SK-N-SH treated with all-trans-retinoic acid at 6 μM for 48 hours (cell line): ENCODE results near the gene PDGFRB.
A peak's percentile ranks its signal among the peaks of the same experiment; 100 is the strongest.

ENCODE experiments used
- ATAC-seq: fragments of 200-7000 bp; cut with Tn5 transposase; 3 replicates; pipeline ENCODE4 v1.9.1; 2020; ENCODE audit warnings: mild to moderate bottlenecking, moderate library complexity
- ARNTL ChIP-seq: fragments of 450-650 bp; formaldehyde crosslinking; IDR thresholded peaks from 2 replicates; pipeline ENCODE4 v1.5.0; 2020; ENCODE audit warnings: low read depth, mild to moderate bottlenecking, moderate library complexity, borderline replicate concordance
- BACH2 ChIP-seq: fragments of 250-450 bp; sonication (Bioruptor Pico); IDR thresholded peaks from 2 replicates; pipeline ENCODE4 v1.9.0; 2021; ENCODE audit warnings: mild to moderate bottlenecking, borderline replicate concordance
- CREB5 ChIP-seq: fragments of 250-450 bp; sonication (Bioruptor Pico); IDR thresholded peaks from 2 replicates; pipeline ENCODE4 v1.5.1; 2020; ENCODE audit warnings: low read depth, mild to moderate bottlenecking, moderate library complexity
- CSDC2 ChIP-seq: fragments of 250-450 bp; sonication (Bioruptor Pico); IDR thresholded peaks from 2 replicates; pipeline ENCODE4 v1.5.0; 2020; ENCODE audit warnings: mild to moderate bottlenecking, moderate library complexity
- ESRRG ChIP-seq: fragments of 250-450 bp; sonication (Bioruptor Pico); IDR thresholded peaks from 2 replicates; pipeline ENCODE4 v1.6.1; 2021; ENCODE audit warnings: mild to moderate bottlenecking
- GLIS3 ChIP-seq: fragments of 250-450 bp; sonication (Bioruptor Pico); IDR thresholded peaks from 2 replicates; pipeline ENCODE4 v1.5.0; 2020; ENCODE audit warnings: mild to moderate bottlenecking, moderate library complexity
- ISL1 ChIP-seq: fragments of 250-450 bp; sonication (Bioruptor Pico); IDR thresholded peaks from 2 replicates; pipeline ENCODE4 v2.1.2; 2022; ENCODE audit warnings: mild to moderate bottlenecking, moderate library complexity
- OSR1 ChIP-seq: fragments of 250-450 bp; sonication (Bioruptor Pico); IDR thresholded peaks from 2 replicates; pipeline ENCODE4 v1.8.0; 2022; ENCODE audit warnings: moderate library complexity, mild to moderate bottlenecking, inconsistent platforms
- PPARA ChIP-seq: fragments of 250-450 bp; sonication (Bioruptor Pico); IDR thresholded peaks from 2 replicates; pipeline ENCODE4 v1.5.0; 2020; ENCODE audit warnings: mild to moderate bottlenecking, borderline replicate concordance
- RARB ChIP-seq: fragments of 250-450 bp; sonication (Bioruptor Pico); IDR thresholded peaks from 2 replicates; pipeline ENCODE4 v1.8.0; 2021; ENCODE audit warnings: mild to moderate bottlenecking, moderate library complexity
- SNAI2 ChIP-seq: fragments of 250-450 bp; sonication (Bioruptor Pico); IDR thresholded peaks from 2 replicates; pipeline ENCODE4 v1.5.0; 2020; ENCODE audit warnings: mild to moderate bottlenecking, moderate library complexity
- TCF4 ChIP-seq: fragments of 250-450 bp; sonication (Bioruptor Pico); IDR thresholded peaks from 2 replicates; pipeline ENCODE4 v1.8.0; 2021; ENCODE audit warnings: mild to moderate bottlenecking, moderate library complexity, borderline replicate concordance
- ZC3H10 ChIP-seq: fragments of 250-450 bp; sonication (Bioruptor Pico); IDR thresholded peaks from 2 replicates; pipeline ENCODE4 v1.5.1; 2021; ENCODE audit warnings: mild to moderate bottlenecking, moderate library complexity
- ZFP30 ChIP-seq: fragments of 450-650 bp; formaldehyde crosslinking; IDR thresholded peaks from 2 replicates; pipeline ENCODE4 v1.5.0; 2022; ENCODE audit warnings: mild to moderate bottlenecking, moderate library complexity
- ZNF565 ChIP-seq: fragments of 450-650 bp; formaldehyde crosslinking; conservative IDR thresholded peaks from 2 replicates; pipeline ENCODE4 v1.5.0; 2020; ENCODE audit warnings: low read depth, mild to moderate bottlenecking, moderate library complexity
- ZNF70 ChIP-seq: fragments of 450-650 bp; formaldehyde crosslinking; IDR thresholded peaks from 2 replicates; pipeline ENCODE4 v1.5.0; 2020; ENCODE audit warnings: mild to moderate bottlenecking, moderate library complexity
- ZNF8 ChIP-seq: fragments of 450-650 bp; formaldehyde crosslinking; IDR thresholded peaks from 2 replicates; pipeline ENCODE4 v1.5.0; 2020; ENCODE audit warnings: mild to moderate bottlenecking, moderate library complexity
- TF ChIP-seq, protein P1 (sequence below): fragments of 250-450 bp; sonication (Bioruptor Pico); IDR thresholded peaks from 2 replicates; pipeline ENCODE4 v1.5.0; 2020; ENCODE audit warnings: mild to moderate bottlenecking, moderate library complexity
- TF ChIP-seq, protein P2 (sequence below): fragments of 250-450 bp; sonication (Bioruptor Pico); IDR thresholded peaks from 2 replicates; pipeline ENCODE4 v1.5.1; 2021; ENCODE audit warnings: mild to moderate bottlenecking, moderate library complexity
- TF ChIP-seq, protein P3 (sequence below): fragments of 250-450 bp; sonication (Bioruptor Pico); IDR thresholded peaks from 2 replicates; pipeline ENCODE4 v1.8.0; 2020; ENCODE audit warnings: mild to moderate bottlenecking, moderate library complexity, borderline replicate concordance
- TF ChIP-seq, protein P4 (sequence below): fragments of 250-450 bp; sonication (Bioruptor Pico); IDR thresholded peaks from 2 replicates; pipeline ENCODE4 v1.8.0; 2021; ENCODE audit warnings: low read depth, mild to moderate bottlenecking, moderate library complexity, borderline replicate concordance

The PDGFRB gene

DNA sequence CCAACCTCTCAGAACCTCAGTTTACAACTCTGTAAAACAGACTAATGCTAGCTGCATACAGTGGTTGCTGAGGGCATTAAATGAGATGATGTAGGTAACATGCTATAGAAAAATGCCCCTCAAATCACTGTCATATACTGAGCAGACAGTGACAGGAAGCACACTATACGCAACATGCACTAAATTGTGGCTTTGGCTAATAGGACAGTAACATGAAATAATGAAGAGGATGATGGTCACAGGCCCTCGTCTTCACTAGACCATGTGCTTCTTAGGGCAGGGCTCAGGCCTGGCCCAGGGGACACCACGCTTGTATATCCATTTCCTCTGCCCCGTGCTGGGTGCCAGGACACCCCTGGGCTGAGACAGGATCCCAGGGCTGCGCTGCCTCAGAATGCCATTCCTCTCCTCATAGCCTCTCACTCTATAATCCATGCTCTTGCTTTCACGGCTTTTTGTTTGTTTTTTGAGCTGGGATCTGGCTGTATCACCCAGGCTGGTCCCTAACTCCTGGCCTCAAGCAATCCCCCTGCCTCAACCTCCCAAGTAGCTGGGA lies 88.2 kb downstream of the PDGFRB start:
- ATAC-seq, result no peak

DNA sequence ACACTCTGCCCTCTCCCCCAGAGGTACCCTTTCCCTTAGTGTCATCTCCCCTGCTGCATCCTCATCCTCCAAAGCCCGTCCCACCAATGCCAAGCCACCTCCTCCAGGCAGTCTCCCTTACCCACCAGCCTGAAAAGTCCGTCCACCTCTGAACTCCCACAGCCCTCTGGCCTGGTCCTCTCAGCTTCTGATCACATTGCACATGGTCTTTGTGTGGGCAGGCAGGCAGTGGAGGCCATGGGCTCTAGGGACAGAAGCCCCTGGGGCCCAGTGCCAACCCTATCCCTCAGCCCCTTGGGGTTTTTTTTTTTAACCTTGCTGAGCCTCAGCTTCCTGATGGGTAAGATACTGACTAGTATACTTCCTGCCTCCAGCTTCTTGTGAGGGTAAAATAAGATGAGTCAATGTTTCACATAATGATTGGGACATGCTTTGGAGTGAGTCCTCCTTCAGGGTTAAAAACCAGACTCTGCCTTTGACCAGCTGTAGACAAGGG lies 88.7 kb downstream of the PDGFRB start:
- ATAC-seq, result peak; percentile 48; the same call in 2 of the 3 replicates
- TF ChIP-seq ZFP30 (CRISPR knock-in tag) (no peak), GLIS3 (CRISPR knock-in tag) (no peak), OSR1 (CRISPR knock-in tag) (no peak), SNAI2 (CRISPR knock-in tag) (no peak), CREB5 (no peak), TCF4 (no peak), ZNF8 (no peak), PPARA (CRISPR knock-in tag) (no peak)
- TF ChIP-seq, protein P1, sequence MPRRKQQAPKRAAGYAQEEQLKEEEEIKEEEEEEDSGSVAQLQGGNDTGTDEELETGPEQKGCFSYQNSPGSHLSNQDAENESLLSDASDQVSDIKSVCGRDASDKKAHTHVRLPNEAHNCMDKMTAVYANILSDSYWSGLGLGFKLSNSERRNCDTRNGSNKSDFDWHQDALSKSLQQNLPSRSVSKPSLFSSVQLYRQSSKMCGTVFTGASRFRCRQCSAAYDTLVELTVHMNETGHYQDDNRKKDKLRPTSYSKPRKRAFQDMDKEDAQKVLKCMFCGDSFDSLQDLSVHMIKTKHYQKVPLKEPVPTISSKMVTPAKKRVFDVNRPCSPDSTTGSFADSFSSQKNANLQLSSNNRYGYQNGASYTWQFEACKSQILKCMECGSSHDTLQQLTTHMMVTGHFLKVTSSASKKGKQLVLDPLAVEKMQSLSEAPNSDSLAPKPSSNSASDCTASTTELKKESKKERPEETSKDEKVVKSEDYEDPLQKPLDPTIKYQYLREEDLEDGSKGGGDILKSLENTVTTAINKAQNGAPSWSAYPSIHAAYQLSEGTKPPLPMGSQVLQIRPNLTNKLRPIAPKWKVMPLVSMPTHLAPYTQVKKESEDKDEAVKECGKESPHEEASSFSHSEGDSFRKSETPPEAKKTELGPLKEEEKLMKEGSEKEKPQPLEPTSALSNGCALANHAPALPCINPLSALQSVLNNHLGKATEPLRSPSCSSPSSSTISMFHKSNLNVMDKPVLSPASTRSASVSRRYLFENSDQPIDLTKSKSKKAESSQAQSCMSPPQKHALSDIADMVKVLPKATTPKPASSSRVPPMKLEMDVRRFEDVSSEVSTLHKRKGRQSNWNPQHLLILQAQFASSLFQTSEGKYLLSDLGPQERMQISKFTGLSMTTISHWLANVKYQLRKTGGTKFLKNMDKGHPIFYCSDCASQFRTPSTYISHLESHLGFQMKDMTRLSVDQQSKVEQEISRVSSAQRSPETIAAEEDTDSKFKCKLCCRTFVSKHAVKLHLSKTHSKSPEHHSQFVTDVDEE (CRISPR knock-in tag), result no peak
- TF ChIP-seq, protein P2, sequence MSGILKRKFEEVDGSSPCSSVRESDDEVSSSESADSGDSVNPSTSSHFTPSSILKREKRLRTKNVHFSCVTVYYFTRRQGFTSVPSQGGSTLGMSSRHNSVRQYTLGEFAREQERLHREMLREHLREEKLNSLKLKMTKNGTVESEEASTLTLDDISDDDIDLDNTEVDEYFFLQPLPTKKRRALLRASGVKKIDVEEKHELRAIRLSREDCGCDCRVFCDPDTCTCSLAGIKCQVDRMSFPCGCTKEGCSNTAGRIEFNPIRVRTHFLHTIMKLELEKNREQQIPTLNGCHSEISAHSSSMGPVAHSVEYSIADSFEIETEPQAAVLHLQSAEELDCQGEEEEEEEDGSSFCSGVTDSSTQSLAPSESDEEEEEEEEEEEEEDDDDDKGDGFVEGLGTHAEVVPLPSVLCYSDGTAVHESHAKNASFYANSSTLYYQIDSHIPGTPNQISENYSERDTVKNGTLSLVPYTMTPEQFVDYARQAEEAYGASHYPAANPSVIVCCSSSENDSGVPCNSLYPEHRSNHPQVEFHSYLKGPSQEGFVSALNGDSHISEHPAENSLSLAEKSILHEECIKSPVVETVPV (CRISPR knock-in tag), result no peak

More for the DNA sequence above, 88.2 kb downstream of the PDGFRB start:
- TF ChIP-seq RARB (CRISPR knock-in tag) (no peak), ARNTL (no peak), ZNF70 (no peak), BACH2 (CRISPR knock-in tag) (no peak), OSR1 (CRISPR knock-in tag) (no peak), ZNF565 (no peak), PPARA (CRISPR knock-in tag) (no peak), CREB5 (no peak), CSDC2 (CRISPR knock-in tag) (no peak), TCF4 (no peak), ZNF8 (no peak), ZC3H10 (no peak), ESRRG (no peak), ISL1 (no peak), GLIS3 (CRISPR knock-in tag) (no peak), ZFP30 (CRISPR knock-in tag) (no peak)
- TF ChIP-seq, protein P3, sequence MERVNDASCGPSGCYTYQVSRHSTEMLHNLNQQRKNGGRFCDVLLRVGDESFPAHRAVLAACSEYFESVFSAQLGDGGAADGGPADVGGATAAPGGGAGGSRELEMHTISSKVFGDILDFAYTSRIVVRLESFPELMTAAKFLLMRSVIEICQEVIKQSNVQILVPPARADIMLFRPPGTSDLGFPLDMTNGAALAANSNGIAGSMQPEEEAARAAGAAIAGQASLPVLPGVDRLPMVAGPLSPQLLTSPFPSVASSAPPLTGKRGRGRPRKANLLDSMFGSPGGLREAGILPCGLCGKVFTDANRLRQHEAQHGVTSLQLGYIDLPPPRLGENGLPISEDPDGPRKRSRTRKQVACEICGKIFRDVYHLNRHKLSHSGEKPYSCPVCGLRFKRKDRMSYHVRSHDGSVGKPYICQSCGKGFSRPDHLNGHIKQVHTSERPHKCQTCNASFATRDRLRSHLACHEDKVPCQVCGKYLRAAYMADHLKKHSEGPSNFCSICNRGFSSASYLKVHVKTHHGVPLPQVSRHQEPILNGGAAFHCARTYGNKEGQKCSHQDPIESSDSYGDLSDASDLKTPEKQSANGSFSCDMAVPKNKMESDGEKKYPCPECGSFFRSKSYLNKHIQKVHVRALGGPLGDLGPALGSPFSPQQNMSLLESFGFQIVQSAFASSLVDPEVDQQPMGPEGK, result no peak
- TF ChIP-seq, protein P1 (CRISPR knock-in tag), result no peak
- TF ChIP-seq, protein P2 (CRISPR knock-in tag), result no peak
- TF ChIP-seq, protein P4, sequence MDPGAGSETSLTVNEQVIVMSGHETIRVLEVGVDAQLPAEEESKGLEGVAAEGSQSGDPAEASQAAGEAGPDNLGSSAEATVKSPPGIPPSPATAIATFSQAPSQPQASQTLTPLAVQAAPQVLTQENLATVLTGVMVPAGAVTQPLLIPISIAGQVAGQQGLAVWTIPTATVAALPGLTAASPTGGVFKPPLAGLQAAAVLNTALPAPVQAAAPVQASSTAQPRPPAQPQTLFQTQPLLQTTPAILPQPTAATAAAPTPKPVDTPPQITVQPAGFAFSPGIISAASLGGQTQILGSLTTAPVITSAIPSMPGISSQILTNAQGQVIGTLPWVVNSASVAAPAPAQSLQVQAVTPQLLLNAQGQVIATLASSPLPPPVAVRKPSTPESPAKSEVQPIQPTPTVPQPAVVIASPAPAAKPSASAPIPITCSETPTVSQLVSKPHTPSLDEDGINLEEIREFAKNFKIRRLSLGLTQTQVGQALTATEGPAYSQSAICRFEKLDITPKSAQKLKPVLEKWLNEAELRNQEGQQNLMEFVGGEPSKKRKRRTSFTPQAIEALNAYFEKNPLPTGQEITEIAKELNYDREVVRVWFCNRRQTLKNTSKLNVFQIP (CRISPR knock-in tag), result no peak
- TF ChIP-seq, all 23 proteins: peak for 0
